Lower leg skin (tissue), 3 donors: ENCODE data around the gene PSMG2.

Source experiments
- CTCF ChIP-seq, 3 donors: fragments of 450-650 bp; IDR thresholded peaks; one replicate each; pipeline ENCODE4 v1.5.1; 2016; ENCODE audit warnings: antibody characterized with exemption in 3 of 3, mild to moderate bottlenecking in 3 of 3, moderate library complexity in 2 of 3
- POLR2A ChIP-seq, 2 donors: fragments of 450-650 bp; IDR thresholded peaks; one replicate each; pipeline ENCODE4 v1.6.1; 2016 to 2017; ENCODE audit warnings: antibody characterized with exemption in 2 of 2, mild to moderate bottlenecking in 1 of 2, moderate library complexity in 1 of 2

- no peak for TF ChIP-seq CTCF (IDR thresholded peaks at IDR 0.05)
- no peak for TF ChIP-seq POLR2A (IDR thresholded peaks at IDR 0.05)
Measured at GRCh38 chr18:12774982-12775381, 72.1 kb downstream of the PSMG2 start.
